ENCODE results near the gene ARHGEF11.

DNA sequence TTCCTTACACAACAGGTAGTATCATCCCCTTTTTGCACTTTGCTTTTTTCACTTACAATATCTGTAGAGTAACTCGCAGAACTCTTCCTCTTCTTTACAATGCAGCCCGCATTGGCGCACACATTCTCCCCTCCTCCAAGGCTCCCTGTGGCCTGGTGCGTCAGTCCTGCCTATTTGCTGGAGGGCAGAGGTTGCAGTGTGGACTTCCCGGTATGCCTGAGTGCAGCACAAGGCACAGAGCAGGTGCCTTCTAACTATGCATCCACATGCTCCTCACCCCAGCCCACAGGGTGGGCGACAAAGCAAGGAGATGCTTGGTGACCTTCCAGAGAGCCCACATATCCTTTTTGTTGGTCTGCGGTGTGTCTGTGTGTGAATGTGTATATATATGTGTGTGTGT, 53.3 kb downstream of the ARHGEF11 start:
- TF ChIP-seq, protein P1, sequence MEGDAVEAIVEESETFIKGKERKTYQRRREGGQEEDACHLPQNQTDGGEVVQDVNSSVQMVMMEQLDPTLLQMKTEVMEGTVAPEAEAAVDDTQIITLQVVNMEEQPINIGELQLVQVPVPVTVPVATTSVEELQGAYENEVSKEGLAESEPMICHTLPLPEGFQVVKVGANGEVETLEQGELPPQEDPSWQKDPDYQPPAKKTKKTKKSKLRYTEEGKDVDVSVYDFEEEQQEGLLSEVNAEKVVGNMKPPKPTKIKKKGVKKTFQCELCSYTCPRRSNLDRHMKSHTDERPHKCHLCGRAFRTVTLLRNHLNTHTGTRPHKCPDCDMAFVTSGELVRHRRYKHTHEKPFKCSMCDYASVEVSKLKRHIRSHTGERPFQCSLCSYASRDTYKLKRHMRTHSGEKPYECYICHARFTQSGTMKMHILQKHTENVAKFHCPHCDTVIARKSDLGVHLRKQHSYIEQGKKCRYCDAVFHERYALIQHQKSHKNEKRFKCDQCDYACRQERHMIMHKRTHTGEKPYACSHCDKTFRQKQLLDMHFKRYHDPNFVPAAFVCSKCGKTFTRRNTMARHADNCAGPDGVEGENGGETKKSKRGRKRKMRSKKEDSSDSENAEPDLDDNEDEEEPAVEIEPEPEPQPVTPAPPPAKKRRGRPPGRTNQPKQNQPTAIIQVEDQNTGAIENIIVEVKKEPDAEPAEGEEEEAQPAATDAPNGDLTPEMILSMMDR (IDR thresholded peaks at IDR 0.05; ENCODE audit: low read depth, low read length, poor library complexity, severe bottlenecking): no peak
- TF ChIP-seq EZH2phosphoT487 (IDR thresholded peaks at IDR 0.05; ENCODE audit: borderline replicate concordance, low read length): no peak

All from DOHH2 (cell line).